OCI-LY3 (cell line): ENCODE data around the gene COBL.

Experiments
- EZH2phosphoT487 ChIP-seq: fragments of 200-600 bp; shearing (Covaris generic); IDR thresholded peaks from 2 replicates; pipeline ENCODE4 v1.6.1; 2018; ENCODE audit warnings: antibody characterized with exemption, mixed run types, low read depth
- TF ChIP-seq, protein P1 (sequence below): fragments of 200-600, 300-600 bp; sonication (generic); IDR thresholded peaks from 2 replicates; pipeline ENCODE4 v1.5.1; 2014; ENCODE audit warnings: antibody characterized with exemption, low read length, low read depth

DNA sequence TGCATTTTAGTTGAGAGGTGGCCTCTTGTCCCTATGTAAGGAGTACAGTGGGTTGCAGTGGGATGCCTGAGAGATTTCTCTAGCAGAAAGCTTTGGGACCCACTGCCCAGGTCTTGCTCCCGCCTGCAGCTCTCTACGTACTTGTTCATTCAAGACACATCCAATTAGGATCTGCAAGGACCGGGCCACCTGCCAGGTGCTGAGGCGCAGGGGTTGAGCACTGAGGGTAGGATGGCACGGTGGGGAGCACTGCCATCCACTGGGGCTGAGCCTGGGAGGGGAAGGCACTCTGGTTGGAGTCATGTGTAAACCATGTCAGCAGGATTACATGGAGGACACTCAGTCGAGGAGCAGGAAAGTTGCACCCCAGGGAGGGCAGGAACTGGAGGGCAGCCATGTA lies 342.8 kb downstream of the COBL start:
- TF ChIP-seq, protein P1, sequence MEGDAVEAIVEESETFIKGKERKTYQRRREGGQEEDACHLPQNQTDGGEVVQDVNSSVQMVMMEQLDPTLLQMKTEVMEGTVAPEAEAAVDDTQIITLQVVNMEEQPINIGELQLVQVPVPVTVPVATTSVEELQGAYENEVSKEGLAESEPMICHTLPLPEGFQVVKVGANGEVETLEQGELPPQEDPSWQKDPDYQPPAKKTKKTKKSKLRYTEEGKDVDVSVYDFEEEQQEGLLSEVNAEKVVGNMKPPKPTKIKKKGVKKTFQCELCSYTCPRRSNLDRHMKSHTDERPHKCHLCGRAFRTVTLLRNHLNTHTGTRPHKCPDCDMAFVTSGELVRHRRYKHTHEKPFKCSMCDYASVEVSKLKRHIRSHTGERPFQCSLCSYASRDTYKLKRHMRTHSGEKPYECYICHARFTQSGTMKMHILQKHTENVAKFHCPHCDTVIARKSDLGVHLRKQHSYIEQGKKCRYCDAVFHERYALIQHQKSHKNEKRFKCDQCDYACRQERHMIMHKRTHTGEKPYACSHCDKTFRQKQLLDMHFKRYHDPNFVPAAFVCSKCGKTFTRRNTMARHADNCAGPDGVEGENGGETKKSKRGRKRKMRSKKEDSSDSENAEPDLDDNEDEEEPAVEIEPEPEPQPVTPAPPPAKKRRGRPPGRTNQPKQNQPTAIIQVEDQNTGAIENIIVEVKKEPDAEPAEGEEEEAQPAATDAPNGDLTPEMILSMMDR, result no peak
- no peak for TF ChIP-seq EZH2phosphoT487
